ENCODE results near the gene SPIRE1.
"Not testable (repeated sequence)": the region's sequence is repeated elsewhere in the genome, so short reads cannot be mapped to it uniquely, and the experiment has no call there.

SPIRE1 gene

DNA sequence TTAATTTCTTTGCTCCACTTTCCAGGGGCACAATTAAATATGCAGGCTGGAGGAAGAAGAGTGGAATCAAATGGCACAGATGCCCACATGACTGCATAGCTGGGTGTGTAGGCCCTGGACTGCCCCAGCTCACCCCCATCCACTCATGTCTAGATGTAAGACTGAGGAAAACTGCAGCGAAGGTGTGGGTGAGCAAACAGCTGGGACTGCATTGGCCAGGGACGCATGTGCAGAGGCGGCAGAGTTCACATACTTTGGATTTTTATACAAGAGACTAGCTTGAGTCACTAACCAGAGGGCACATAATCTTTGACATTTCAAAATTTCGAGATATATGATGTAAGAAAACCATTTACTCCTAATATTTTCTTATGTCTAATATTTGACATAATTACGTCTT, 60.1 kb downstream of the SPIRE1 start:
- peak; percentile 6 for DNase-seq

DNA sequence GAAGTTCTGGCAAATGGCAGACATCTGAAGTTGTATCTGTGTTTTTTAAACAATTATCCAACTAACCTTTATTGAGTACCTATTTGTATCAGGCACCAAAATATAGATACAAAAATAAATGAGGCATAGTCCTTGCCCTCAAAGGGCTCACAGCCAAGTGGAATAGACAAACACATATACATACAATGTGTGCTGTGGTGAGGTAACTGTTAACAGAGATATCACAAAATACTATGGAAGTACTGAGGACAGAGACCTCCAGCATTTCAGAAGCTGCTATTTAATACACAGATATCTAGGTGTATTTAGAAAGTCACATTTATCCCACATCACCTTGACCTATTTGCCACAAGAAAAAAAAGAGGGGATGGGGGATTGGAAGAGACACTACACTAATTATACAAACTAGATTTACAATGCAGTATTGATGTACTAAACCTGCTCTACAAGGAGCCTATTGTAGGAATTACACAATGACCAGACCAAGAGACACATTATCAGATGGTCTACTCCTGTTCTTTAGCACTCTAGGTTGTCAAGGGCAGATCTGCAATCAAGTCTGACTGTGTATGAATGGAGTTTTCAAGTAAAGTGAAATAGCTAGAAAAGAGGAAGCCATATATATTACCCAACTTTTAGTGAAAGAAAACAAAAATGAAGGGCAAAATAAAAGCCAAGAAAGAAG, 62.2 kb downstream of the SPIRE1 start:
- no peak for DNase-seq

GRCh38 chr18:12593866-12594265, 64.0 kb downstream of the SPIRE1 start:
- DNase-seq = no peak

GRCh38 chr18:12592597-12593127, 65.2 kb downstream of the SPIRE1 start:
- no peak for DNase-seq

DNA sequence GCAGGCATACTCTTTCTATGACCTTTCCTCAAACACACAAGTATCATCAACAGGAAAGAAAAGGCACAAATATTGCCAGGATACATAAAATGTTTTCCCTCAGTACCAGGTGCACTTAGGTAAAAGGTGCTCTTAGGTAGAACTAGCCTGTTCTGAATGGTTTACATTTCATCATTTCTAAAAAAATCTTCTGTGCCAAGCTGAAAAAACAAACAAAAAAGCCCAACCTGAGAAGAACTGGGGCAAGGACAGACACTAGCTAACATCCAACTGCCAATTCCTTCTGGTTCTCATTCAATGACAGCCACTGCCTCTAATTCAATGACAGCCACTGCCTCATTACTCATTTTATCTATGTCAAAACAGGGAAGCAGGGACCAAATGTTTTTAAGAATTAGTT, 68.5 kb downstream of the SPIRE1 start:
- DNase-seq = peak; percentile 19

DNA sequence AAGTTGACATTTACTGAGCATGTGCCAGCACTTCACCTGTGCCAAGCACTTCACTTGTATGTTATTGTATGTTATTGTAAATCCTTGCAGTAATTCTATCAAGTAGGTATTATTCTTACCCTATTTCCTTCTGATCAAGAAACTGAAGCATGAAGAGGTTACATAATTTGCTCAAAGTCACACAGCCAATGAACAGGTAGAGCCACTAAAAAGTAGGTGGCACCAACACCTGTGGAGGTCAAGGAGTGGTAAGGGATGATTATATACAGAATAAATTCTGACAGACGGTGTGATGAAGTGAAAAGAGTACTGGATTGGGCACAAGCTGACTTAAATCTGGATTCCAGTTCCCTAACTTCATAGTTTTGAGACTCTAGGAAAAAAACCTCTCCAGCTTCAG, 71.0 kb downstream of the SPIRE1 start:
- DNase-seq = no peak

- no peak for DNase-seq
Observed at GRCh38 chr18:12585218-12585617, 72.7 kb downstream of the SPIRE1 start.

GRCh38 chr18:12580630-12581342, 77.1 kb downstream of the SPIRE1 start:
- no peak for DNase-seq

GRCh38 chr18:12579775-12580174, 78.1 kb downstream of the SPIRE1 start:
- DNase-seq = no peak

DNA sequence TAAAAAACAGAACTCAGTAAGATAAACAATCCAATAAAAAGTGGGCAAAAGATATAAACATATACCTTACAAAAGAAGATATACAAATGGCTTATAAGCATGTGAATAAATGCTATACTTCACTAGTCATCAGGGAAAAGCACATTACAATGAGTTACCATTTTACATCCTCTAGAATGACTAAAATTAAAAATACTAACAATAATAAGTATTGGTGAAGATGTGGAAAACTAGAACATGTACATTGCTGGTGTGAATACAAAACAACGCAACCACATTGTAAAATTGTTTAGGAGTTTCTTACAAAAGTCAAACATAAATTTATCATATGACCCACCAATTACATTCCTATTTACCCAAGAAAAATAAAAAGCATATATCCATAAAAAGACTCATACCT, 80.1 kb downstream of the SPIRE1 start:
- DNase-seq = no peak

DNA sequence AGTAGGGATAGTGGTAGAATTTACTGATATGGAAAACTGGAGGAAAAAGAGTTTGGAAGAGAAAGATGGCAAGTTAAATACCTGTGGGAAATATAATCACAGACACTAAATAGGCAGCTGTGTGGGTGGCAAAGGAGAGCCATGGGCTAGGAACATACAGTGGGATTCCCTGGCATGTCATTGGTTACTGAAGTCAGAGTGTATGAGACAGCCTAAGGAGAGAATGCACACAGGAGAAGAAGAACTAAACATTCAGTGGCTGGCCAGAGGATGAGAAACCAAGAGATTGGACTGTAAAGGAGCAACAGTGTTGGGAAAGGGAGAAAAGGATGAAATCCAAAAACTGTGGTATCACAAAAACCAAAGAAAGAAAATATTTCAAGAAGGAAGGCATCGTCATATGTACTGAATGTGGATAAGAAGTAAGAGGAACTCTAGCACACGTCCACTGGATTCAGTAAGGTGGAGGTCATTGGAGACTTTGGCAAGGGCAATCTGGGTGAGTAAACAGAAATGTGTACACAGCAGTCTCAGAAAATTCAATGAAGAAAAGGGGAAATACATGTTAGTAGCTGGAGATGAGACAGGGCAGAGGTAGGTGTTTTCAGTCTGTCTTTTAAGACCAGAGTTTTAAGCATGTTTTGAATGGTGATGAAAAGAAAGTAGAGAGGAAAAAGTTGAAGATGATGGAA, 83.3 kb downstream of the SPIRE1 start:
- DNase-seq = no peak

GRCh38 chr18:12571630-12572029, 86.3 kb downstream of the SPIRE1 start:
- DNase-seq = no peak

- DNase-seq = no peak
Observed at GRCh38 chr18:12569791-12570190, 88.1 kb downstream of the SPIRE1 start.

- no peak for DNase-seq
Observed at GRCh38 chr18:12567849-12568248, 90.1 kb downstream of the SPIRE1 start.

DNA sequence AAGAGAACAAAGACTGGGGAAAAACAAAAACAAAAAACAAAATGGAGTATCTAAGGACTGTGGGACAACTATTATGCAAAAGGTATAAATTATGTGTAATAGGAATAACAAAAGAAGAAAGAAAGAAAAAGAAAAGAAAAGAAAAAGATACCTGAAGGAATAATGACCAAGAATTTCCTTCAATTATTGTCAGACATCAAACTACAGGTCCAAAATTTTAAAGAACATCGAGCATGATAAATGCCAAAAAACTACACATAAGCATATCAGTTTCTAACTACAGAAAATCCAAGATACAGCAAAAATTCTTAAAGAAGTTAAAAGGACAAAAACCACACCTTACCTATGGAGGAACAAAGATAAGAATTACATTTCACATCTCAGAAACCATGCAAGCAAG, 93.0 kb downstream of the SPIRE1 start:
- no peak for DNase-seq

- DNase-seq = no peak
Observed at GRCh38 chr18:12564378-12564777, 93.5 kb downstream of the SPIRE1 start.

DNA sequence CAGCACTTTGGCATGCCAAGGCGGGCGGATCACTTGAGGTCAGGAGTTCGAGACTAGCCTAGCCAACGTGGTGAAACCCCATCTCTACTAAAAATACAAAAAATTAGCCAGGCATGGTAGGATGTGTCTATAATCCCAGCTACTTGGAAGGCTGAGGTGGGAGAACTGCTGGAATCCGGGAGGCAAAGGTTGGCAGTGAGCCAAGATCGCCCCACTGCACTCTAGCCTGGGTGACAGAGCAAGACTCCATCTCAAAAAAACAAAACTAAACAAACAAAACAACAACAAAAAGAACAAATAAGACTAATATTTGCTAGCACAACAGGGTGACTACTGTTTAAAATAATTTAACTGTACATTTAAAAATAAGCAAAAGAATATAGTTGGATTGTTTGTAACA, 97.3 kb downstream of the SPIRE1 start:
- DNase-seq = not testable (repeated sequence)

DNA sequence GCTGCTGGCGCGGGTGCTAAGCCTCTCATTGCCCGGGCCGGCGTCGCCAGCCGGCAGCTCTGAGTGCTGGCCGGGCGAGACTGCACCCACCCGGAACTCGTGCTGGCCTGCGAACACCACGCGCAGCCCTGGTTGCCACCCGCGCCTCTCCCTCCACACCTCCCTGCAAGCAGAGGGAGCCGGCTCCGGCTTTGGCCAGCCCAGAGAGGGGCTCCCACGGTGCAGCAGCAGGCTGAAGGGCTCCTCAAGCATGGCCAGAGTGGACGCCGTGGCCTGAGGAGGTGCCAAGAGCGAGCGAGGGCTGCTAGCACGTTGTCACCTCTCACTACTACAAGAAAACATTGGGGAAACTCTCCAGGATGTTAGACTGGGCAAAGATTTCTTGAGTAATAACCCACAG, 98.6 kb downstream of the SPIRE1 start:
- DNase-seq = no peak

DNA sequence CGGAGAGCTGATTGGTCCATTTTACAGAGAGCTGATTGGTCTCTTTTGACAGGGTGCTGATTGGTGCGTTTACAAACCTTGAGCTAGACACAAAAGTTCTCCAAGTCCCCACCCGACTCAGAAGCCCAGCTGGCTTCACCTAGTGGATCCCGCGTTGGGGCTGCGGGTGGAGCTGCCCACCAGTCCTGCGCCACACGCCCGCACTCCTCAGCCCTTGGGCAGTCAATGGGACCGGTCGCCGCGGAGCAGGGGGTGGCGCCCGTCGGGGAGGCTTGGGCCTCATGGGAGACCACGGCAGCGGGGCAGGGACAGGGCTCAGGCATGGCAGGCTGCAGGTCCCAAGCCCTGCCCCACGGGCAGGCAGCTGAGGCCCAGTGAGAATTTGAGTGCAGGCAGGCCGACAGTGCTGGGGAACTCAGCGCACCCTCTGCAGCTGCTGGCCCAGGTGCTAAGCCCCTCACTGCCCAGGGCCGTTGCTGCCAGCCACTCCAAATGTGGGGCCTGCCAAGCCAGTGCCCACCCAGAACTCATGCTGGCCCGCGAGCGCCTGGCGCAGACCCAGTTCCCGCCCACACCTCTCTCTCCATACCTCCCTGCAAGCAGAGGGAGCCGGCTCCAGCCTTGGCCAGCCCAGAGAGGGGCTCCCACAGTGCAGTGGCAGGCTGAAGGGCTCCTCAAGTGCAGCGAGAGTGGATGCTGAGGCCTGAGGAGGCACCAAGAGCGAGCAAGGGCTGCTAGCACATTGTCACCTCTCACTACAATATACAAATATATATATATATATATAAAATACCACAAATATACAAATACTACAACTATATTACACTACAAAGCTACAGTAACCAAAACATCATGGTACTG, 100.7 kb downstream of the SPIRE1 start:
- no peak for DNase-seq

DNA sequence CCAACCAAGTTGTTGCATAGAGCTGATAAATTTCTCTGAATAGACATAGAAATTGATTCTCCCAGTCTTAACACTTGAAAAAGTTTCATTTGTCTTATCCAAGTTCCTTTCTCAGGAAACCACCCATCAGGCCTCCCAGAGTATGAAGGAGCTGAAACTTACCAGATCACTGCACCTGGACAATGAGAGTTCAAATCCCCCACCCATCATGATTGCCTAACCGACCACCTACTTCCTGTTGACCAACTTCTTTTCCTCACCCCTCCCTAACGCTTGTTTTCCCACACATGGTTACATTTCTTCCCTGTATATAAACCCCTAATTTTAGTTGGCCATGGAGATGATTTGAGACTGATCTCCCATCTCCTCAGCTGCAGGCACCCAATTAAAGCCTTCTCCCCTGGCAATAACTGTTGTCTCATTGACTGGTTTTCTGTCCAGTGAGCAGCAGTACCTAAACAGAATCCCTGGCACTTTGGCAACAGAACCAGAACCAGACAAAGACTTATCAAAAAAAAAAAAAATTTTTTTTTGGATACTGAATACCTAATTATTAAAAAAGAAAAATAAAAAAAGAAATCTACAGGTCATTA, 103.0 kb downstream of the SPIRE1 start:
- no peak for DNase-seq

GRCh38 chr18:12552879-12553242, 105.0 kb downstream of the SPIRE1 start:
- DNase-seq = no peak
